Fibroblast of lung (primary cell): ENCODE measurements around the gene CFAP45. TPM values are rescaled to one million over a fixed set of nuclear protein-coding genes. Genes with fewer than 3 reads are reported as not detected.

Experiments used
- DNase-seq, 2 donors: peaks; one replicate each; pipeline versions ENCODE4 v3.0.0 to v3.0.0-alpha.2; 2010; ENCODE audit warnings: low read depth in 2 of 2
- H2AFZ ChIP-seq: 2 replicates; pipeline ENCODE4 v1.5.1; 2012; ENCODE audit warnings: low read length, control low read depth, inconsistent platforms
- H3K27ac ChIP-seq: 2 replicates; pipeline ENCODE4 v1.5.1; 2011; ENCODE audit warnings: low read length, control low read depth; ENCODE audit not compliant: insufficient read depth
- H3K27me3 ChIP-seq: 2 replicates; pipeline ENCODE4 v1.5.1; 2011; ENCODE audit warnings: mild to moderate bottlenecking, low read length; ENCODE audit not compliant: control insufficient read depth, insufficient read depth
- H3K36me3 ChIP-seq: 2 replicates; pipeline ENCODE4 v1.5.1; 2011; ENCODE audit warnings: low read length; ENCODE audit not compliant: control insufficient read depth, insufficient read depth
- H3K4me1 ChIP-seq: 2 replicates; pipeline ENCODE4 v1.5.1; 2011; ENCODE audit warnings: low read length; ENCODE audit not compliant: control insufficient read depth, insufficient read depth; ENCODE audit errors: extremely low read depth
- H3K4me2 ChIP-seq: 2 replicates; pipeline ENCODE4 v1.5.1; 2011; ENCODE audit warnings: low read length, control low read depth; ENCODE audit not compliant: insufficient read depth; ENCODE audit errors: extremely low read depth
- H3K4me3 ChIP-seq, 4 experiments: fragments of 200-600 bp in 1 of 4; sonication (generic) in 1 of 4; replicated peaks in 1 of 4; 2 replicates each; pipeline ENCODE4 v1.5.1; 2011 to 2016; ENCODE audit warnings: low read length in 4 of 4, low read depth in 3 of 4, mild to moderate bottlenecking in 3 of 4, control low read depth in 2 of 4, inconsistent platforms in 1 of 4, mixed read lengths in 1 of 4; ENCODE audit not compliant: insufficient read depth in 1 of 4; ENCODE audit errors: control extremely low read depth in 1 of 4
- H3K79me2 ChIP-seq: 2 replicates; pipeline ENCODE4 v1.5.1; 2012; ENCODE audit warnings: mild to moderate bottlenecking, low read length, inconsistent platforms; ENCODE audit not compliant: control insufficient read depth, insufficient read depth
- H3K9ac ChIP-seq: 2 replicates; pipeline ENCODE4 v1.5.1; 2011; ENCODE audit warnings: mild to moderate bottlenecking, low read length, control low read depth; ENCODE audit not compliant: insufficient read depth
- H3K9me3 ChIP-seq: 2 replicates; pipeline ENCODE4 v1.5.1; 2012; ENCODE audit warnings: low read depth, low read length; ENCODE audit not compliant: control insufficient read depth, insufficient read depth
- H4K20me1 ChIP-seq: 2 replicates; pipeline ENCODE4 v1.5.1; 2011; ENCODE audit warnings: low read length; ENCODE audit not compliant: control insufficient read depth, insufficient read depth; ENCODE audit errors: extremely low read depth
- CTCF ChIP-seq, 2 donors: IDR thresholded peaks in 1 of 2; conservative IDR thresholded peaks in 1 of 2; 1 replicate in 1 of 2; 2 replicates in 1 of 2; pipeline ENCODE4 v1.5.1; 2011 to 2012; ENCODE audit warnings: low read length in 2 of 2, control low read depth in 1 of 2, inconsistent platforms in 1 of 2, low read depth in 1 of 2, mild to moderate bottlenecking in 1 of 2
- EZH2 ChIP-seq: IDR thresholded peaks from 2 replicates; pipeline ENCODE4 v1.5.1; 2012; ENCODE audit warnings: low read length, control low read depth, mild to moderate bottlenecking; ENCODE audit errors: missing control alignments
- polyA minus RNA-seq: library from RNA; depleted of rRNA, polyadenylated mRNA; stranded (reverse); fragments of >200 nt; gene quantifications from 2 replicates; pipeline ENCODE4 v1.2.3, GENCODE V29; 2011; ENCODE audit warnings: low replicate concordance
- polyA plus RNA-seq, 2 donors: library from polyadenylated mRNA; depleted of rRNA in 1 of 2; stranded (reverse) in 1 of 2; unstranded in 1 of 2; fragments of >200 nt; gene quantifications; 2 replicates each; pipeline ENCODE4 v1.2.1, GENCODE V29; 2011 to 2012; ENCODE audit warnings: missing spikeins in 1 of 2
- total RNA-seq: library from RNA; depleted of rRNA; stranded (reverse); fragments of >200 nt; gene quantifications from 2 replicates; pipeline ENCODE4 v1.2.1, GENCODE V29; 2014

CFAP45 gene
- 0.51 and 1.5 TPM in 2 replicates for total RNA-seq
- 1.1 and 1.2 TPM in 2 replicates for polyA plus RNA-seq
- polyA plus RNA-seq (2012), result 0.95 and 1.6 TPM in 2 replicates
- polyA minus RNA-seq, result not detected in 2 replicates

DNA sequence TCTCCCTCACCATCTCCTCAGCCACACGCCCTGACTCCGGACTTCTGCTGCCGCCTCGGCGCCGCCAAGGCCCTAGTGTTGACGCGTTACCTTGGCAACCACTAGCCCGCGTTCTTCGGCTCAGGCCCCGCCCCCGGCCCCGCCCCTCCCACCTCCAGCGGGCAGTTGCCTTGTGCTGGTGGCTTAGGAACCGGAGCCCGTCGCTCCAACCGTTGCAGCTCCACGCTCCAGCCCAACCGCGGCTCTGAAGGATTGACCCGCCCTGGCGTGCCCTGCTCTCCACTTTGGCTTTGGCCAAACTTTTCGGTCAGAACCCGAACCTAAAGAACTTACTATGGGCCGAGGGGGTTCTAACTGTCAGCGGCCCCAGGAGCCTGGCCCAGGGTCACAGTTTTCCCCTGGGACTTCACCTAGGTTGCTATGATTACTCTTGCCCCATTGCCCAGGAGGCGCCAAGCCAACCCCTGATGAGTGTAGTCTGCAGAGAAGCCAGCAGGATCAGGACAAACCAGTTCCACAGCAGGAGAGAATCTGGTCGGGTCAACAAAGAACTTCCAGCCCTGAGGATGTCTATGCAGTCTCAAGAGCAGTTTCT, at the start of gene CFAP45:
Gene CFAP45 (minus strand): TSS at position 80 of the 595 bp plus-strand sequence. CDS start 67 bp downstream, at position 13.
- Histone ChIP-seq H4K20me1 (no peaks in the 10 kb centered on the region), H3K4me2 (no peak within 1 kb of the TSS), H3K27me3 (no peaks in the 10 kb centered on the region), H3K27ac (peak within 1 kb of the TSS; percentile 59), H3K4me1 (peaks cover 3% of the 10 kb centered on the region), H3K36me3 (no peaks in the 10 kb centered on the region), H2AFZ (no peak within 1 kb of the TSS), H3K9ac (no peak within 1 kb of the TSS), H3K4me3 (no peak within 1 kb of the TSS), H3K9me3 (no peaks in the 10 kb centered on the region), H3K79me2 (no peaks in the 10 kb centered on the region)
- no peak for TF ChIP-seq EZH2
- no peak for TF ChIP-seq CTCF (conservative IDR thresholded peaks at IDR 0.05 in 1 of 2, IDR thresholded peaks at IDR 0.05 in 1 of 2; ENCODE audit: low read depth in 1 of 2, low read length in 2 of 2)
- peak; percentile 77 for DNase-seq

- no peaks in the 10 kb centered on the region for H3K4me1 ChIP-seq
- TF ChIP-seq EZH2 (no peak), CTCF (conservative IDR thresholded peaks at IDR 0.05 in 1 of 2, IDR thresholded peaks at IDR 0.05 in 1 of 2; ENCODE audit: low read depth in 1 of 2, low read length in 2 of 2) (no peak)
- no peaks in the 10 kb centered on the region for H3K36me3 ChIP-seq
- H3K4me3 ChIP-seq, result no peak overlapping the region
- H3K27me3 ChIP-seq, result peaks cover 23% of the 10 kb centered on the region
- H3K4me2 ChIP-seq, result no peak overlapping the region
- H3K9ac ChIP-seq, result no peak overlapping the region
- H3K9me3 ChIP-seq, result no peaks in the 10 kb centered on the region
- H3K79me2 ChIP-seq, result no peaks in the 10 kb centered on the region
- DNase-seq, result no peak
- H2AFZ ChIP-seq, result no peak overlapping the region
- no peak overlapping the region for H3K27ac ChIP-seq
- H4K20me1 ChIP-seq, result no peaks in the 10 kb centered on the region
Measured at GRCh38 chr1:159949123-159949522, 49.2 kb upstream of the CFAP45 start.

GRCh38 chr1:159947942-159948341, 48.0 kb upstream of the CFAP45 start:
- no peaks in the 10 kb centered on the region for H3K4me1 ChIP-seq
- H3K27ac ChIP-seq, result no peak overlapping the region
- peaks cover 32% of the 10 kb centered on the region for H3K27me3 ChIP-seq
- H2AFZ ChIP-seq, result no peak overlapping the region
- H3K9me3 ChIP-seq, result no peaks in the 10 kb centered on the region
- no peak overlapping the region for H3K4me2 ChIP-seq
- no peak overlapping the region for H3K4me3 ChIP-seq
- H4K20me1 ChIP-seq, result no peaks in the 10 kb centered on the region
- no peak for DNase-seq
- H3K36me3 ChIP-seq, result no peaks in the 10 kb centered on the region
- no peaks in the 10 kb centered on the region for H3K79me2 ChIP-seq
- H3K9ac ChIP-seq, result no peak overlapping the region
- TF ChIP-seq CTCF (conservative IDR thresholded peaks at IDR 0.05 in 1 of 2, IDR thresholded peaks at IDR 0.05 in 1 of 2; ENCODE audit: low read depth in 1 of 2, low read length in 2 of 2), result no peak
- TF ChIP-seq EZH2, result no peak
